AG08396 (cell line): ENCODE measurements around the gene PPP3CA.

Experiments used
- DNase-seq: peaks from one replicate; pipeline ENCODE4 v3.0.0; 2012; ENCODE audit warnings: low spot score, mixed read lengths

Gene PPP3CA

GRCh38 chr4:101347267-101347556, at the start of gene PPP3CA:
Gene PPP3CA (minus strand): TSS chr4:101347526.
- DNase-seq: no peak

- peak; percentile 25 for DNase-seq
These were observed 45.9 kb upstream of the PPP3CA start for GRCh38 chr4:101393256-101393655.

- no peak for DNase-seq
These were observed 23.4 kb upstream of the PPP3CA start for GRCh38 chr4:101370663-101371210.

- DNase-seq: peak; percentile 75
These were observed 19.9 kb upstream of the PPP3CA start for GRCh38 chr4:101367201-101367600.

- DNase-seq: no peak
These were observed 19.0 kb upstream of the PPP3CA start for GRCh38 chr4:101366331-101366730.

GRCh38 chr4:101357751-101358150, 10.4 kb upstream of the PPP3CA start:
- no peak for DNase-seq

- DNase-seq: peak; percentile 74
These were observed 9.6 kb upstream of the PPP3CA start for GRCh38 chr4:101356928-101357327.

GRCh38 chr4:101355767-101356702, 8.7 kb upstream of the PPP3CA start:
- peak; percentile 75 for DNase-seq

GRCh38 chr4:101355246-101355645, 7.9 kb upstream of the PPP3CA start:
- DNase-seq: no peak

GRCh38 chr4:101349801-101350064, 2.4 kb upstream of the PPP3CA start:
- no peak for DNase-seq

GRCh38 chr4:101348995-101349800, 1.9 kb upstream of the PPP3CA start:
- DNase-seq: no peak

- DNase-seq: peak; percentile 36
These were observed 1.1 kb upstream of the PPP3CA start for GRCh38 chr4:101348367-101348827.

GRCh38 chr4:101347557-101348366, 436 bp upstream of the PPP3CA start:
- DNase-seq: peak; percentile 99

GRCh38 chr4:101346351-101347266, 717 bp downstream of the PPP3CA start:
- peak; percentile 63 for DNase-seq

- DNase-seq: peak; percentile 74
These were observed 1.6 kb downstream of the PPP3CA start for GRCh38 chr4:101345596-101346350.

GRCh38 chr4:101345271-101345595, 2.1 kb downstream of the PPP3CA start:
- no peak for DNase-seq

GRCh38 chr4:101339332-101339731, 8.0 kb downstream of the PPP3CA start:
- no peak for DNase-seq

GRCh38 chr4:101337688-101338087, 9.6 kb downstream of the PPP3CA start:
- DNase-seq: peak; percentile 46

- no peak for DNase-seq
These were observed 12.3 kb downstream of the PPP3CA start for GRCh38 chr4:101334963-101335572.

- no peak for DNase-seq
These were observed 14.9 kb downstream of the PPP3CA start for GRCh38 chr4:101332424-101332823.
